Measurements from ENCODE around the gene DPF3.

DPF3 gene

GRCh38 chr14:72663076-72663487 is 230.8 kb downstream of the DPF3 start:
- TF ChIP-seq ZBTB7A (IDR thresholded peaks at IDR 0.05; ENCODE audit: low read depth): no peak
- no peak for TF ChIP-seq USF1 (IDR thresholded peaks at IDR 0.05)
- no peak for TF ChIP-seq FOXM1 (IDR thresholded peaks at IDR 0.05; ENCODE audit: borderline replicate concordance, low read depth)
- TF ChIP-seq CREB1 (IDR thresholded peaks at IDR 0.05; ENCODE audit: low read depth): no peak
- TF ChIP-seq TAF1 (IDR thresholded peaks at IDR 0.05; ENCODE audit: low read depth): no peak
- no peak for TF ChIP-seq TEAD4 (IDR thresholded peaks at IDR 0.05)
- no peak for TF ChIP-seq TCF12 (IDR thresholded peaks at IDR 0.05; ENCODE audit: low read depth)
- TF ChIP-seq CEBPB (IDR thresholded peaks at IDR 0.05): no peak
- TF ChIP-seq MAX (IDR thresholded peaks at IDR 0.05): no peak
- TF ChIP-seq REST (IDR thresholded peaks at IDR 0.05; ENCODE audit: low read depth): no peak
- no peak for TF ChIP-seq EGR1 (IDR thresholded peaks at IDR 0.05)
- TF ChIP-seq RAD21 (IDR thresholded peaks at IDR 0.05; ENCODE audit: low read depth): no peak
- no peak for TF ChIP-seq EP300 (IDR thresholded peaks at IDR 0.05; ENCODE audit: borderline replicate concordance)
- TF ChIP-seq NFIC (IDR thresholded peaks at IDR 0.05): no peak

GRCh38 chr14:72662214-72662613 is 231.7 kb downstream of the DPF3 start:
- TF ChIP-seq REST (IDR thresholded peaks at IDR 0.05; ENCODE audit: low read depth) (no peak), TEAD4 (IDR thresholded peaks at IDR 0.05) (no peak), RAD21 (IDR thresholded peaks at IDR 0.05; ENCODE audit: low read depth) (no peak), CEBPB (IDR thresholded peaks at IDR 0.05) (no peak), FOXM1 (IDR thresholded peaks at IDR 0.05; ENCODE audit: borderline replicate concordance, low read depth) (no peak), TAF1 (IDR thresholded peaks at IDR 0.05; ENCODE audit: low read depth) (no peak), YY1 (IDR thresholded peaks at IDR 0.05; ENCODE audit: low read depth) (no peak)

GRCh38 chr14:72657214-72657921 is 236.5 kb downstream of the DPF3 start:
- TF ChIP-seq TEAD4 (IDR thresholded peaks at IDR 0.05): no peak
- TF ChIP-seq USF1 (IDR thresholded peaks at IDR 0.05): no peak
- no peak for TF ChIP-seq ZBTB7A (IDR thresholded peaks at IDR 0.05; ENCODE audit: low read depth)
- no peak for TF ChIP-seq EP300 (IDR thresholded peaks at IDR 0.05; ENCODE audit: borderline replicate concordance)
- no peak for TF ChIP-seq CREB1 (IDR thresholded peaks at IDR 0.05; ENCODE audit: low read depth)
- TF ChIP-seq YY1 (IDR thresholded peaks at IDR 0.05; ENCODE audit: low read depth): no peak
- TF ChIP-seq EGR1 (IDR thresholded peaks at IDR 0.05): no peak
- no peak for TF ChIP-seq NFIC (IDR thresholded peaks at IDR 0.05)
- TF ChIP-seq TAF1 (IDR thresholded peaks at IDR 0.05; ENCODE audit: low read depth): no peak
- no peak for TF ChIP-seq TCF12 (IDR thresholded peaks at IDR 0.05; ENCODE audit: low read depth)

GRCh38 chr14:72653026-72653425 is 240.9 kb downstream of the DPF3 start:
- TF ChIP-seq USF1 (IDR thresholded peaks at IDR 0.05): no peak

- TF ChIP-seq ZBTB7A (IDR thresholded peaks at IDR 0.05; ENCODE audit: low read depth) (no peak), YY1 (IDR thresholded peaks at IDR 0.05; ENCODE audit: low read depth) (no peak)
Measured at GRCh38 chr14:72652179-72652578, 241.7 kb downstream of the DPF3 start.

GRCh38 chr14:72651714-72652113 is 242.2 kb downstream of the DPF3 start:
- TF ChIP-seq EGR1 (IDR thresholded peaks at IDR 0.05) (no peak), ZBTB7A (IDR thresholded peaks at IDR 0.05; ENCODE audit: low read depth) (no peak), TAF1 (IDR thresholded peaks at IDR 0.05; ENCODE audit: low read depth) (no peak), EP300 (IDR thresholded peaks at IDR 0.05; ENCODE audit: borderline replicate concordance) (no peak), REST (IDR thresholded peaks at IDR 0.05; ENCODE audit: low read depth) (no peak), CEBPB (IDR thresholded peaks at IDR 0.05) (no peak), TCF12 (IDR thresholded peaks at IDR 0.05; ENCODE audit: low read depth) (no peak), FOXM1 (IDR thresholded peaks at IDR 0.05; ENCODE audit: borderline replicate concordance, low read depth) (no peak), YY1 (IDR thresholded peaks at IDR 0.05; ENCODE audit: low read depth) (no peak), RAD21 (IDR thresholded peaks at IDR 0.05; ENCODE audit: low read depth) (no peak), NFIC (IDR thresholded peaks at IDR 0.05) (no peak), TEAD4 (IDR thresholded peaks at IDR 0.05) (no peak), USF1 (IDR thresholded peaks at IDR 0.05) (no peak), MAX (IDR thresholded peaks at IDR 0.05) (no peak), CREB1 (IDR thresholded peaks at IDR 0.05; ENCODE audit: low read depth) (no peak)
